HG02588 (cell line): ENCODE data around the gene FBXL13.
"Not testable (repeated sequence)": the region's sequence is repeated elsewhere in the genome, so short reads cannot be mapped to it uniquely, and the experiment has no call there.

Experiments
- ATAC-seq: cut with Tn5 transposase; IDR thresholded peaks from one replicate; pipeline ENCODE4 v1.9.1; 2021; ENCODE audit warnings: mild to moderate bottlenecking, moderate library complexity; ENCODE audit not compliant: unreplicated experiment

Gene FBXL13

DNA sequence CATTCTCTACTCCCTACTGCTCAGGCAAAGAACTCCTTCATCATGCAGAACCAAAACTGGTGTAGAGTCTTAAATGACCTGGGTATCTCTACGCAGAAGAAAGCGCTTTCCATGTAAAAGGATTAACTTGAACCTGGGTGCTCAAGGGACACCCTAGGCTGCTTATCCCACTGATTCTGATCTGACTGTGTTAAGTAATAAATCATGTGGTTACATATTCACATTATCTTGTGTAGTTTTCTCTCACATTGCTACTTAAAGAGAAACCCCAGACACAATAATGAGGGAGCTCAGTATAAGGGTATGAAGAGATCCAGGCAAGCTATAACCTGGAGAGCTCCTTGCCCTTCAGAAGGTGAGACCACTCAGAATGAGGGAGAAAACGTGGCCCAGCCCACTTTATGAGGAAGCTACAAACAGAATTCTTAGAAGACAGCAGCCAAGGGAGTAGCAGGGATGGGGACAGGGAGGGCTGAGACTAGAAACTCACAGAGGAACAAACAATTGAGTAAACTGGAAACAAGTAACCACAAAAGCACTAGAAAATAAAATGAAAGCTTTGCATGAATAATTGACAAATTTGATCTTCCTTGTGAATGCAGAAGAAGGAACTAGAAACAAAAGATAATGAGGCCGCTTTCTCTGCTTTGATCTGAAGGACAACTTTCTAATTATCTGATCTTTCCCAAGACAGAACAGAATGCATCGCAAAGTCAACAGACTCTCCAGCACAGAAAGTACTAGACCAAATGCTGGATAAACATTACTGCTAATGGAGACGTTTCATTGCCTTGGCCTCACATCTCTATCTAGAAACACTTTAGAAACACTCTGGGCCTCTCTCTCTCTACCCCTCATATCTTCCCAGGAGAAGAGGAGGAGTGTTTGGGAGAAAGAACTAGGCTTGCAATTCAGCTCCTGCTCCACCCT is 85.7 kb downstream of the FBXL13 start:
- no peak for ATAC-seq

DNA sequence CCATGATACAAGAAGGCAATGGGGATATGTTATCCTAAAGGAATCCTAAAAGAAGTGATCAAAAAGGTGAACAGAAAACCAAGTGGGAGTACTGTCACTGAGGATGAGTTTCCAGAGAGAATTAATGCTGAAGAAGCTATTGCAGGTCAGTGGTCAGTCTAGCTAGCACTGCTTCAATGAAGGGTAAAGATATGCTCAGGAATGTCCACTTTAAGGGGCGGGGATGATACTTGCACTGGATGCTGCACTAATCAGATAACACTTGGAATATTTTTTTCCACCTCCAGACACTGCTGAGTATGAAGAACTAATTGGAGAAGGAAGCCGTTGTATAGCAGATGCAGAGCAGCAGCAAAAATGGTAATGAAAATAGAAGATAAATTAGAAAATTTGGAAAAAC is 86.5 kb downstream of the FBXL13 start:
- ATAC-seq: no peak

DNA sequence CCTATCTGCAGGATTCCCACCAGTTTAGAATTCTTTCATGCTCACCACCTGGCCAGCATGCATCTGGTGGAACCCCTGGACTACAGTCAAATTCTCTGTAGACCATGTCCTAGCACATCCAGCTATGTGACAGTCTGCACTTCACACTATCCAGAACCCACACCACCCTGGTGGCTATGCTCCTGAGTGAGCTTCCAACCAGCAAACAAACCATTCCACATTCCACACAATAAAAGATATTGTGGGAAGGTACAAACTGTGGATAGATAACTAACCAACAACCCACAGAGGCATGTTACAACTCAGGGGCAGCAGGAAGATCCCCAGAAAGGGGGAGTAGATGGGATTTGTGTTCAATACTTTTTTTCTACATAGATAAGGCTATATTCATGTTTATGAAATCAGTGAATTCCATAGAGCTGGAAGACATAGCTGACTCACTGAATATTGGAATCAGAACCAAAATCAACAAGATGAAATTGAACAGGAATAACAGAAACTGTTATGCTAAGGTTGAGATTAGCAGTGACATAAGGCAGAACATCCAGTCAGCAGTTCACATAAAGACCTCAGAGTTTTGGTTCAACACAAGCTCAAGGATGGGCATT is 89.3 kb downstream of the FBXL13 start:
- ATAC-seq: no peak

DNA sequence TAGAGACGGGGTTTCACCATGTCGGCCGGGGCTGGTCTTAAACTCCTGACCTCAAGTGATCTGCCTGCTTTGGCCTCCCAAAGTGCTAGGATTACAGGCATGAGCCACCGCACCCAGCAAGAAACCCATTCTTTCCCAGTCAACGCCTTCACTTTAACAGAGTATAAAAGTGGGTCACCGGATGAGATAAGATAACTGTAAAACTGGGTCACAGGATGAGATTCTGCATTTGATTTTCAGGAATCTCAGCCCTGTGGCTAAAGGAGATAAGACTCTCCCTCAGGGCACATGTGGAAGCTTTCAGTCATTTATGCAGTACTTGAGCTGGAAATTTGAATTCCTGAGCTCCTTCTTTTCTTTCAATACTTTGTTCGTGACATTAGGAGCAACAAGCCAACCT is 91.0 kb downstream of the FBXL13 start:
- ATAC-seq: no peak

DNA sequence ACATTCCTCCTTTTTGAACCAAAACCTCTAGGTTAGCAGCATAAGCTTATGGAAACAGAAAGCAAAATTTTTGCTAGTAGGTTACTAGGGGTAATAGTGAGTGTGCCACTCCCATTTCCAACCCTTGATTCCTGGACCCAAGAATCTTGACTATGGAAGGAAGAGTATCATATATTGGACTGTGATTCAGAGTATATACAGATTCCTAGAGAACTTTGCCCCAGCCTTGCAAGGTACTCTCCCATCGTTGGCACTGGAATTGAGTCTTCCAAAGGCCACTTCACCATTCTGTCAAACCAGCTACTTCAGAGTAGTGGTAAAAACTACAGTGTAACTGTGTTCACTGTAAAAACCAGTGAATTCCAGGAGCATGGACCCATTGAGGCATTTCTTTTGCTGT is 92.4 kb downstream of the FBXL13 start:
- ATAC-seq: no peak

DNA sequence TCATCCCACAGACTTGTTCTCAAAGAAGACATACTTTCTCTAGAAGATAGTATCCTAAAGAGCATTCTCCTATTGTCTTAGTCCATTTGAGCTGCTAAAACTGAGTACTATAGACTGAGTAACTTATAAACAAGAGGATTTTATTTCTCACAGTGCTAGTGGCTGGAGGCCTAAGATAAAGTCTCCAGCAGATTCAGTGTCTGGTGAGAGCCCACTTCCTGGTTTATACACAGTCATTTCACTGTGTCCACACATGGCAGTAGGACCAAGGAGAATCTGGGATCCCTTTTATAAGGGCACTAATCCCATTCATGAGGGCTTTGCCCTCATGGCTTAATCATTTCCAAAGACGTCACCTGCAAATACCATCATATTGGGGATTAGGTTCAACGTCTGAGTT is 93.1 kb downstream of the FBXL13 start:
- ATAC-seq: no peak

DNA sequence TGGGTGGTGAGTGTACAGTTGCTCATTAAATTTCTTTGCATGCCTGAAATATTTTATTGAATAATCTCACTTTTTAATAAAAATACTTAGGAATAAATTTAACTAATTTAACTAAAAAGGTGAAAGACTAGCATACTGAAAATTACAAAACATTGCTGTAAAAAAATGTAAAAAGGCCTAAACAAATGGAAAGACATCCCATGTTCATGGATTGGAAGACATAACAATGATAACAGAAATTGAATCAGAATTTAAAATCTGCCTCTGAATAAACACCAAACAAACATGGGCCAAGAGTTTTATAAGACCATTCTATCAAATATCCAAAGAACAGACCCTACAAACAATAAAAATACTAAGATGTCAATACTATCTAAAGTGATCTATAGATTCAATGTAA is 94.9 kb downstream of the FBXL13 start:
- ATAC-seq: no peak

DNA sequence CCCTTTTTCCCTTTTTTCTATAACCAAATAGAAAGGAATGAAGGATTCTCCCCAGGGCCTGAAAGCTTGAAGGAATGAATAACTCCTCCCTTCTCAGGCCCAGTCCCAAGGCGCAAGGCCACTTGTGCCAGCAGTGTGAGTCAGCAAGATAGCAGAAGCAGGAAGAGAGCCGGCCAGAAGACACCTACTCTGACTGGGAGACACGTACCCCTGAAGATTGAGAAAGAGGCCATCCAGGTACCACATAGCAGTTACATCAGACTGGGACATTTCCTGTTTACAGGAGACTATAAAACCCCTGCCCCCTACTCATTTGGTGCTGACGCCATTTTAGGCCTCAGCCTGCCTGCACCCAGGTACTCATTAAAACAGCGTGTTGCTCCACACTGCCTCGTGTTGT is 96.3 kb downstream of the FBXL13 start:
- no peak for ATAC-seq

DNA sequence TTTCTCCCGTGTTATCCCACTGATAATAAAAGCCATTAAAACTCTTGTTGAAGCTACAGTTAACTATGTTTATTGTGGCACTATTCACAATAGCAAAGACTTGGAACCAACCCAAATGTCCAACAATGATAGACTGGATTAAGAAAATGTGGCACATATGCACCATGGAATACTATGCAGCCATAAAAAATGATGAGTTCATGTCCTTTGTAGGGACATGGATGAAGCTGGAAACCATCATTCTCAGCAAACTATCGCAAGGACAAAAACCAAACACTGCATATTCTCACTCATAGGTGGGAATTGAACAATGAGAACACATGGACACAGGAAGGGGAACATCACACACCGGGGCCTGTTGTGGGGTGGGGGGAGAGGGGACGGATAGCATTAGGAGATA is 97.0 kb downstream of the FBXL13 start:
- not testable (repeated sequence) for ATAC-seq

DNA sequence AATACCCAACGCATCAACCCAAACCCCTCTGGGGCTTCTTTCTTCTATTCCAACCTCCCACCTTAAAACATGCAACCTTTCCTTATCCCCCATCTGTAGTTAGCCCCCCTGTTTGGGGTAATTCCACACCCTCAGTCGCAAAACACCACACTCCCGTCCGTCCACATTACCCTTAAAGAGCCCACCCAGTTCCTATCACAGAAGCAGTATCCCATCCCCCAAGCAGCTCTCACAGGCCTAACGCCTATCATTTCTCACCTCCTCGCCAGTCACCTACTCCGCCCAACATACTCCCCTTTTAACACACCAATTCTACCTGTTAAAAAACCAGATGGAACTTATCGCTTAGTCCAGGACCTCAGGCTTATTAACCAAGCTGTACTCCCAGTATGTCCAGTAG is 98.1 kb downstream of the FBXL13 start:
- ATAC-seq: no peak

DNA sequence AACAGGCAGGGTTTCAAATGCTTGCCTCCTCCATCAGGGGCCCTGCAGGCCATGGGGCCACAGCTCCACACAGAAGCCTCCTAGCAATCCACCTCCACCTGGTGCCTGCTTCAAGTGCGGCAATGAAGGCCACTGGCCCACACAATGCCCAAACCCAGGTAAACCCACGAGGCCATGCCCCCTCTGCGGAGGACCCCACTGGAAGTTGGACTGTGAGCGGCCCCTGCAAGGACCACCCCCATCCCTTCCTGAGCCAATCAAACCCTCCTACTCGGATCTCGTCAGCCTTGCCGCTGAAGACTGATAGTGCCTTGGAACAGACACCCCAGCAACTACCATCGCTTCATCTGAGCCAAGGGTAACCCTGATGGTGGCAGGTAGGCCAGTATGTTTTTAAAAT is 98.7 kb downstream of the FBXL13 start:
- no peak for ATAC-seq

DNA sequence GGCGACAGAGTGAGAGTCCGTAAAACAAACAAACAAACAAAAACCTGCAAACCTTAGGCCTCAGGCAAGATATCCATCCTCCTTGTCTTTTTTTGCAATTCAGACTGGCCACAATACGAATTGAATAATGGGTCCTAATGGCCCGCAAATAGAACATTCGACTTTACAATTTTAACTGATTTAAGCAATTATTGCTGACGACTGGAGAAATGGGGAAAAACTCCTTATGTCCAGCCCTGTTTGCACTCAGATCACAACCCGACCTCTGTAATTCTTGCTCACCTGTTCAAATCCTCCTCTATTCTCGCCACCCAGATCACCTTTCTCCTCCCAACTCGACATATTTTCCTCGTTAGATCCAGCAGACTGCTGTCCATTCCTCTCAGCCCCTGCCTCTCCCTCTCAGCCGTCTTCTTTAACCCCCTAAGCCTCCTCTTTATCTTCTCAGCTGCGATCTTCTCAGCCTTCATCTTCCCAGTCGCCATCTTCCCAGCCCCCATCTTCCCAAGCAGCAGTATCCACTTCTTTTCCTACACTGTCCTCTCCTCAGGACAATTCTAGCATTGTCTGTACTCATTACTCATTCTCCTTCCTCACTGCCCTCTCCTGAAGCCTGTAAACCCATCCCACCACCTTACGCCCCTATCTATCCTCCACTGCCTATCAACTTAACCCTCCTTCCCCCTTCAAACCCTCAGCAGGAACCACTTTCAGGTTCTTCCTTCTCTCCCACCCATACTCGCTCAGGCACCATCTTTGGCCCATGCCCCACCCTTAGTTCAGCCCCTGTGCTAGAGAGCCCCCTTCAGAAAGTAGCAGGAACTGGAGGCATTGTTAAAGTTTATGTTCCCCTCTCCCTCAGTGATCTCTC is 100.0 kb downstream of the FBXL13 start:
- no peak for ATAC-seq

DNA sequence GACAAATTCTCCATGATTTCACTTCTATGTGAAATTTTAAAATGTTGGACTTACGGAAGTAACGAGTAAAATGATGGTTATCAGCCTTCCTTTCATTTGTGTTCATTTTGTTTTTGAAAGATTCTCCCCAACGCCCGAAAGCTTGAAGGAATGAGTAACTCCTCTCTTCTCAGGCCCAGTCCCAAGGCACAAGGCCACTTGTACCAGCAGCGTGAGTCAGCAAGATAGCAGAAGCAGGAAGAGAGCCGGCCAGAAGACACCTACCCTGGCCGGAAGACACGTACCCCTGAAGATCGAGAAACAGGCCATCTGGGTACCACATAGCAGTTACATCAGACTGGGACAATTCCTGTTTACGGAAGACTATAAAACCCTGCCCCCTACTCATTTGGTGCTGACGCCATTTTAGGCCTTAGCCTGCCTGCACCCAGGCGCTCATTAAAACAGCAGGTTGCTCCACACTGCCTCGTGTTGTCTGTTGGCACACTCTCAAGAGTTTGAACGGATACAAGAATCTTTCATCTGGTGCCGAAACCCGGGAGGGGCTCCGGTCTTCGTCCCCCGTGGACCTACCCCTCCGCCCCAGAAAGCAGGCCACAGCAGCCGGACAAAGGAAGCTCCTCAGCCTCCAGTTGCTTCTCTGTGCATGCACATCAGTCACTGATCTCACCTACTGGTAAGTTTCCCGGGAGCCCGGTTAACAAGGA is 101.3 kb downstream of the FBXL13 start:
- ATAC-seq: no peak

DNA sequence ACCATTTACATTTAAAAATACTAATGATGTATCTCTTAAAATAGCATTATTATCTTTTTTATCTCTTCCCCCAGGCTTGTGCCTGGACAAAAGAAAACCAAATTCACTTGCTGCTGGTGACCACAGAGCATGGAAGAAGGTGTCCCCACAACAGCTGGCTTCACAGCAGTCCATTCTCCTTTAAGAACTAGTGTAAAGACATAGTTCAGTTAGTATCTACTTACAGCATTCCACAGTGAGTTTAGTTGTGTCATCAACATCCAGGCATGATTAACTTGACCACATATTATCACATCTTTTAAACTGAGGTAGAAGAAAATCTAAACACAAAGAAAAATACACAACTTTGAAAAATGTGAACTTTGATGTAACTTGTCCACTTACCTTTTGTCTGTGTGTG is 106.8 kb downstream of the FBXL13 start:
- ATAC-seq: no peak

DNA sequence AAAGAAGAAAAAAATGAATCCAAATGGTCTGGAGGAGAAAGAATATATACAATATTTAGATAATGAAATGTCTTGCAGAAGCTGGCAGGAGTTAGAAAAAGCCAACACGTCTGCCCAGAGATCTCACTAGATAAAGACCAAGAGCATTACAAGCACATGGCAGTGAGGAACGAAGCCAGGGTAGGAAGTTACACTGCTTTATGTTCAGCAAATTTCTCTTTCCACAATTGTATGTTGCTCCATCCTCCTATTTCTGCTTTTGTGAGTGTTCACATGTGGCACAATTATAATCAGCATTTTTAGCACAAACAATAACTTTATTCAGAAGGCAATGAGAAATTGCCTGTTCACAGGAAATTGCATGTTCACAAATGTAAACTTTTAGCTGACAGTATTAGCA is 108.1 kb downstream of the FBXL13 start:
- no peak for ATAC-seq

DNA sequence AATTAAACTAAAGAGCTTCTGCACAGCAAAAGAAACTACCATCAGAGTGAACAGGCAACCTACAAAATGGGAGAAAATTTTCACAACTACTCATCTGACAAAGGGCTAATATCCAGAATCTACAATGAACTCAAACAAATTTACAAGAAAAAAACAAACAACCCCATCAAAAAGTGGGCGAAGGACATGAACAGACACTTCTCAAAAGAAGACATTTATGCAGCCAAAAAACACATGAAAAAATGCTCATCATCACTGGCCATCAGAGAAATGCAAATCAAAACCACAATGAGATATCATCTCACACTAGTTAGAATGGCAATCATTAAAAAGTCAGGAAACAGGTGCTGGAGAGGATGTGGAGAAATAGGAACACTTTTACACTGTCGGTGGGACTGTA is 112.6 kb downstream of the FBXL13 start:
- not testable (repeated sequence) for ATAC-seq

DNA sequence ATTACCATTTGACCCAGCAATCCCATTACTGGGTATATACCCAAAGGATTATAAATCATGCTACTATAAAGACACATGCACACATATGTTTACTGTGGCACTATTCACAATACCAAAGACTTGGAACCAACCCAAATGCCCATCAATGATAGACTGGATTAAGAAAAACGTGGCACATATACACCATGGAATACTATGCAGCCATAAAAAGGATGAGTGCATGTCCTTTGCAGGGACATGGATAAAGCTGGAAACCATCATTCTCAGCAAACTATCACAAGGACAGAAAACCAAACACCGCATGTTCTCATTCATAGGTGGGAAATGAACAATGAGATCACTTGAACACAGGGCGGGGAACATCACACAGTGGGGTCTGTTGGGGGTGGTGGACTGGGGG is 116.6 kb downstream of the FBXL13 start:
- not testable (repeated sequence) for ATAC-seq

DNA sequence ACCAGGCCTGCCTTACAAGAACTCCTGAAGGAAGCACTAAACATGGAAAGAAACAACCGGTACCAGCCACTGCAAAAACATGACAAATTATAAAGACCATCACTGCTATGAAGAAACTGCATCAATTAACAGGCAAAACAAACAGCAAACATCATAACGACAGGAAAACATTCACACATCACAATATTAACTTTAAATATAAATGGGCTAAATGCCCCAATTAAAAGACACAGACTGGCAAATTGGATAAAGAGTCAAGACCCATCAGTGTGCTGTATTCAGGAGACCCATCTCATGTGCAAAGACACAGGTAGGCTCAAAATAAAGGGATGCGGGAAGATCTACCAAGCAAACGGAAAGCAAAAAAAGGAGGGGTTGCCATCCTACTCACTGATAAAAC is 120.2 kb downstream of the FBXL13 start:
- not testable (repeated sequence) for ATAC-seq

DNA sequence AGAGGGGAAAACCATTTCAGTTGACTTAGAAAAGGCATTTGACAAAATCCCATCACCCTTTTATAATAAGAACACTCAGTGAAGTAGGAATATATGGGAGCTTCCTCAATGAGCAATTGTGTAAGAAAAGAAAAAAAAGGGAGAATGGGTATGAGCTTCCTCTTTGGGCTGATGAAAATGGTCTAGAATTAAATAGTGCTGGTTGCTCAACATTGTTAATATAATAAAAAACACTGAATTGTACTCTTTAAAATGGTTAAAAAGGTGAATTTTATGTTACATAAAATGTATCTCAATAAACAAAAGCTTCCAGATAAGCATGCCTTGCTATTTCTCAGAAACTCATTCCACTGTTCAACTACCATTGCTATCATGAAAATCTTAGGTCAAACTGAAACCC is 121.2 kb downstream of the FBXL13 start:
- no peak for ATAC-seq

DNA sequence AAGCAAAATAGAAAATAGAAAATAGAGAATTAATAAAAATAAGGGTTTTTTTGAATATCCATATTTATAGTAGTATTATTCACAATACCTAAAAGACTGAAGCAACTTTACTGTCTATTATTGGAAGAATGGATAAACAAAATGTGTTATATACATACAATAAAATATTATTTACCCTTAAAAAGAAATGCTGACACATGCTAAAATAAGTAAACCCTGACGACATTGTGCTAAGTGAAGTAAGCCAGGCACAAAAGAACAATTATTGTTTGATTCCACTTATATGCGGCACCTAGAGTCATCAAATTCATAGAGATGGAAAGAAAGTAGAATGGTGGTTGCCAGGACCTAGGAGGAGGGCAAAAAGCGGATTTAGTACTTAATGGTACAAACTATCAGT is 122.8 kb downstream of the FBXL13 start:
- ATAC-seq: no peak

DNA sequence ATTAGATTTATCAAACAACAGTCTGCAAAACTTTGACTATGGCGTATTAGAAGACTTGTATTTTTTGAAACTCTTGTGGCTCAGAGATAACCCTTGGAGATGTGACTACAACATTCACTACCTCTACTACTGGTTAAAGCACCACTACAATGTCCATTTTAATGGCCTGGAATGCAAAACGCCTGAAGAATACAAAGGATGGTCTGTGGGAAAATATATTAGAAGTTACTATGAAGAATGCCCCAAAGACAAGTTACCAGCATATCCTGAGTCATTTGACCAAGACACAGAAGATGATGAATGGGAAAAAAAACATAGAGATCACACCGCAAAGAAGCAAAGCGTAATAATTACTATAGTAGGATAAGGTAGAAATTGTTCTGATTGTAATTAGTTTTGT is 130.4 kb downstream of the FBXL13 start:
- ATAC-seq: no peak
